AG09319 (cell line): ENCODE measurements around the gene MS4A10.

Experiments used
- DNase-seq: peaks from one replicate; pipeline ENCODE4 v3.0.0-alpha.2; 2010; ENCODE audit warnings: low read depth; ENCODE audit errors: extremely low read depth
- CTCF ChIP-seq: IDR thresholded peaks from 2 replicates; pipeline ENCODE4 v1.5.1; 2011; ENCODE audit warnings: low read depth, mild to moderate bottlenecking, inconsistent platforms, low read length, moderate library complexity

Gene MS4A10

GRCh38 chr11:60825790-60826189 is 40.7 kb downstream of the MS4A10 start:
- TF ChIP-seq CTCF = no peak
- DNase-seq = no peak

- DNase-seq = no peak
- no peak for TF ChIP-seq CTCF
Measured at GRCh38 chr11:60830478-60831142, 45.5 kb downstream of the MS4A10 start.

- peak; percentile 91 for TF ChIP-seq CTCF
- peak; percentile 45 for DNase-seq
Measured at GRCh38 chr11:60831143-60831500, 46.0 kb downstream of the MS4A10 start.

GRCh38 chr11:60831501-60832079 is 46.5 kb downstream of the MS4A10 start:
- TF ChIP-seq CTCF = no peak
- no peak for DNase-seq

GRCh38 chr11:60834742-60835533 is 49.8 kb downstream of the MS4A10 start:
- TF ChIP-seq CTCF = no peak
- DNase-seq = no peak

- TF ChIP-seq CTCF = no peak
Measured at GRCh38 chr11:60835534-60835846, 50.4 kb downstream of the MS4A10 start.

GRCh38 chr11:60836866-60837515 is 51.9 kb downstream of the MS4A10 start:
- no peak for DNase-seq
- no peak for TF ChIP-seq CTCF

More at GRCh38 chr11:60835534-60835846, 50.4 kb downstream of the MS4A10 start:
- DNase-seq = no peak
